Loucy (cell line): Measurements from ENCODE around the gene LYPD1.

Source experiments
- EZH2phosphoT487 ChIP-seq: fragments of 200-600 bp; IDR thresholded peaks from 2 replicates; pipeline ENCODE4 v1.6.1; 2018; ENCODE audit warnings: antibody characterized with exemption, mild to moderate bottlenecking, moderate library complexity, borderline replicate concordance
- TF ChIP-seq, protein P1 (sequence below): fragments of 200-600 bp; sonication (generic); conservative IDR thresholded peaks from 2 replicates; pipeline ENCODE4 v1.5.1; 2014; ENCODE audit warnings: mild to moderate bottlenecking, antibody characterized with exemption, low read length

DNA sequence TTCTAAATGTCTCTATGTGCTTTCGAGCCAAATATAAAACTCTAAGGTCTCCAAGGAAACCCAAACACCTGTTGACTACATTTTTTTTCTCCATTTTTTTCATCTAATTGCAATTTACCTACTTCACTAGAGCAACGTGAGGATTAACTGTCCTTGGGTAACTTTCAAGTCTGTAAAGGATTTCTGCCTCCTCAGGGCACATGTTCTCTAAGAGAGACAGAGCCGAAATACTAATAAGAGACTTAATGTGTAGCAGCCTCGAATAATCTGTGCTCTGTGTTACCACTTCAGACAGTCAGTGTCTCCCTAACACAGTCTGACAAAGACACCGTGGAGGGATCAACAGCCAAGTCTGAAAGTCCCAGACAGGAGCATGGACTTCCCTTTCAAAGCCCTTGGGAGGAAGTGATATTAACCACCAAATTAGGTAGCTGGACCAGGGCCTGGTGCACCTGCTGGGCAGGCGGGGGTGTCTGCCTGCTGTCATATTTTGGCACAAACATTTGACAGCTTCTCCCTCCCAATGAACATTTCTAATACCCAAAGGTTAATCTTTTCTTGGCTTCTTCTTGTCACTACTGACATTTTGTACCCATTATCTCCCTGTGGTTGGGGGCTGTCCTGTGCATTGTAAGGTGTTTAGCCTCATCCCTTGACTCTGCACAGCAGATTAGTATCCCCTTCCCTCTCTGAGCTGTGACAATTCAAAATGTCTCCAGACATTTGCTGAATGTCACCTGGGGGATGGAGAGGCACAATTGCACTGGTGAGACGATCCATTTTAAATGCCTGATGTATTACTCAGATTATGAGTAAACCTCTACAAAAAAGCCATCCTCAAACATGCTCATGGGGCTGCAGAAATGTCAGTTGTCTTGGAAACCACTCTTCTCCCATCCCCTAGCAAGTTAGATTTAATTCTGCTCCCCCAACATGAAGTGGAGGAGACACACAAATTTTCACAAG lies 45.7 kb upstream of the LYPD1 start:
- TF ChIP-seq, protein P1, sequence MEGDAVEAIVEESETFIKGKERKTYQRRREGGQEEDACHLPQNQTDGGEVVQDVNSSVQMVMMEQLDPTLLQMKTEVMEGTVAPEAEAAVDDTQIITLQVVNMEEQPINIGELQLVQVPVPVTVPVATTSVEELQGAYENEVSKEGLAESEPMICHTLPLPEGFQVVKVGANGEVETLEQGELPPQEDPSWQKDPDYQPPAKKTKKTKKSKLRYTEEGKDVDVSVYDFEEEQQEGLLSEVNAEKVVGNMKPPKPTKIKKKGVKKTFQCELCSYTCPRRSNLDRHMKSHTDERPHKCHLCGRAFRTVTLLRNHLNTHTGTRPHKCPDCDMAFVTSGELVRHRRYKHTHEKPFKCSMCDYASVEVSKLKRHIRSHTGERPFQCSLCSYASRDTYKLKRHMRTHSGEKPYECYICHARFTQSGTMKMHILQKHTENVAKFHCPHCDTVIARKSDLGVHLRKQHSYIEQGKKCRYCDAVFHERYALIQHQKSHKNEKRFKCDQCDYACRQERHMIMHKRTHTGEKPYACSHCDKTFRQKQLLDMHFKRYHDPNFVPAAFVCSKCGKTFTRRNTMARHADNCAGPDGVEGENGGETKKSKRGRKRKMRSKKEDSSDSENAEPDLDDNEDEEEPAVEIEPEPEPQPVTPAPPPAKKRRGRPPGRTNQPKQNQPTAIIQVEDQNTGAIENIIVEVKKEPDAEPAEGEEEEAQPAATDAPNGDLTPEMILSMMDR: no peak
- TF ChIP-seq EZH2phosphoT487: no peak
